Thyroid gland (tissue), 4 donors: ENCODE results near the gene DNAAF5. TPM values are rescaled to one million over a fixed set of nuclear protein-coding genes. Genes with fewer than 3 reads are reported as not detected.

Experiments
- DNase-seq, 2 donors: peaks; one replicate each; pipeline ENCODE4 v3.0.0-alpha.2; 2019
- H3K27ac ChIP-seq, 3 donors: fragments of 200-600 bp; sonication (generic); 1 replicate in 2 of 3; 2 replicates in 1 of 3; pipeline ENCODE4 v1.5.1; 2016 to 2019; ENCODE audit warnings: mild to moderate bottlenecking in 1 of 3, moderate library complexity in 1 of 3
- H3K27me3 ChIP-seq: fragments of 200-600 bp; sonication (generic); one replicate; pipeline ENCODE4 v1.5.1; 2019
- H3K36me3 ChIP-seq, 2 donors: fragments of 200-600 bp; sonication (generic); one replicate each; pipeline ENCODE4 v1.5.1; 2016 to 2019
- H3K4me1 ChIP-seq, 2 donors: fragments of 200-600 bp; sonication (generic); one replicate each; pipeline ENCODE4 v1.5.1; 2017 to 2019
- H3K4me3 ChIP-seq, 3 donors: fragments of 200-600 bp; sonication (generic); replicated peaks in 1 of 3; 1 replicate in 2 of 3; 2 replicates in 1 of 3; pipeline ENCODE4 v1.5.1; 2016; ENCODE audit warnings: mild to moderate bottlenecking in 1 of 3
- H3K9me3 ChIP-seq: fragments of 200-600 bp; sonication (generic); one replicate; pipeline ENCODE4 v1.5.1; 2017
- CTCF ChIP-seq, 6 experiments: fragments of 200-600 bp in 3 of 6; fragments of 450-650 bp in 3 of 6; sonication (generic) in 3 of 6; IDR thresholded peaks; one replicate each; pipeline ENCODE4 v1.5.1; 2016 to 2019; ENCODE audit warnings: antibody characterized with exemption in 6 of 6, mild to moderate bottlenecking in 2 of 6, inconsistent platforms in 1 of 6, moderate library complexity in 1 of 6
- POLR2A ChIP-seq, 2 donors: fragments of 450-650 bp; IDR thresholded peaks; one replicate each; pipeline ENCODE4 v1.6.1; 2017; ENCODE audit warnings: antibody characterized with exemption in 2 of 2, mild to moderate bottlenecking in 2 of 2, moderate library complexity in 1 of 2
- WGBS, 2 donors: methylation state at CpG; one replicate each; pipeline ENCODE4 v1.1.5; 2017; 5-methylcytosine and 5-hydroxymethylcytosine counted together
- intact Hi-C: fragments of 100-400 bp; cut with DNase I; formaldehyde crosslinking; loops from one replicate; pipeline ENCODE4 v1.15.1; 2023
- total RNA-seq, 4 donors: library from RNA; depleted of rRNA; stranded (reverse); fragments of >200 nt; gene quantifications; one replicate each; pipeline ENCODE4 v1.2.3, GENCODE V29; 2016

The DNAAF5 gene
- total RNA-seq, 4 donors from 2014 or later, result 20.2 to 40.7 (median 34.0) TPM

GRCh38 chr7:729140-730000 lies 2.9 kb downstream of the DNAAF5 start:
- no peak for TF ChIP-seq CTCF (IDR thresholded peaks at IDR 0.05)
- intact Hi-C loops, result no loop called here
- H3K4me1 ChIP-seq, result peaks cover 14 to 16% of the 10 kb centered on the region in 2 donors
- H3K27ac ChIP-seq, result no peak overlapping the region
- peaks cover 4 to 10% of the 10 kb centered on the region in 2 donors for H3K36me3 ChIP-seq
- H3K9me3 ChIP-seq, result no peaks in the 10 kb centered on the region
- WGBS, 2 donors, result 94% methylated on average over 19 to 23 of the region's 29 CpGs
- no peak for DNase-seq
- H3K27me3 ChIP-seq, result no peaks in the 10 kb centered on the region
- no peak overlapping the region for H3K4me3 ChIP-seq

- Histone ChIP-seq H3K9me3 (no peaks in the 10 kb centered on the region), H3K27ac (no peak overlapping the region), H3K4me1 (peaks cover 14% of the 10 kb centered on the region in 2 donors), H3K36me3 (peaks cover 4 to 10% of the 10 kb centered on the region in 2 donors), H3K27me3 (no peaks in the 10 kb centered on the region), H3K4me3 (no peak overlapping the region)
- no peak for TF ChIP-seq POLR2A (IDR thresholded peaks at IDR 0.05)
- no peak for TF ChIP-seq CTCF (IDR thresholded peaks at IDR 0.05)
- intact Hi-C loops, result no loop called here
- no peak for DNase-seq
- 92 to 95% methylated on average over 16 to 19 of the region's 23 CpGs for WGBS, 2 donors
These were observed 4.3 kb downstream of the DNAAF5 start for GRCh38 chr7:730501-731439.

GRCh38 chr7:731440-732085 lies 5.1 kb downstream of the DNAAF5 start:
- no peak for DNase-seq
- intact Hi-C loops, result no loop called here
- H3K36me3 ChIP-seq, result peaks cover 4 to 10% of the 10 kb centered on the region in 2 donors
- H3K4me3 ChIP-seq, result no peak overlapping the region
- H3K9me3 ChIP-seq, result no peaks in the 10 kb centered on the region
- TF ChIP-seq CTCF (IDR thresholded peaks at IDR 0.05), result no peak
- no peak for TF ChIP-seq POLR2A (IDR thresholded peaks at IDR 0.05)
- peaks cover 9 to 10% of the 10 kb centered on the region in 2 donors for H3K4me1 ChIP-seq
- WGBS, 2 donors, result 92 to 94% methylated on average over 17 of the region's 17 CpGs
- no peaks in the 10 kb centered on the region for H3K27me3 ChIP-seq
- H3K27ac ChIP-seq, result no peak overlapping the region

GRCh38 chr7:732094-732541 lies 5.6 kb downstream of the DNAAF5 start:
- H3K4me1 ChIP-seq, result peaks cover 9 to 10% of the 10 kb centered on the region in 2 donors
- H3K36me3 ChIP-seq, result peaks cover 4 to 10% of the 10 kb centered on the region in 2 donors
- no peak overlapping the region for H3K27ac ChIP-seq
- TF ChIP-seq CTCF (IDR thresholded peaks at IDR 0.05) (no peak), POLR2A (IDR thresholded peaks at IDR 0.05) (no peak)
- no peak for DNase-seq
- H3K9me3 ChIP-seq, result no peaks in the 10 kb centered on the region
- intact Hi-C loops, result no loop called here
- H3K4me3 ChIP-seq, result no peak overlapping the region
- WGBS, 2 donors, result 60 to 92% methylated on average over 8 of the region's 17 CpGs
- no peaks in the 10 kb centered on the region for H3K27me3 ChIP-seq
